ENCODE measurements around the gene TMEM109.

DNA sequence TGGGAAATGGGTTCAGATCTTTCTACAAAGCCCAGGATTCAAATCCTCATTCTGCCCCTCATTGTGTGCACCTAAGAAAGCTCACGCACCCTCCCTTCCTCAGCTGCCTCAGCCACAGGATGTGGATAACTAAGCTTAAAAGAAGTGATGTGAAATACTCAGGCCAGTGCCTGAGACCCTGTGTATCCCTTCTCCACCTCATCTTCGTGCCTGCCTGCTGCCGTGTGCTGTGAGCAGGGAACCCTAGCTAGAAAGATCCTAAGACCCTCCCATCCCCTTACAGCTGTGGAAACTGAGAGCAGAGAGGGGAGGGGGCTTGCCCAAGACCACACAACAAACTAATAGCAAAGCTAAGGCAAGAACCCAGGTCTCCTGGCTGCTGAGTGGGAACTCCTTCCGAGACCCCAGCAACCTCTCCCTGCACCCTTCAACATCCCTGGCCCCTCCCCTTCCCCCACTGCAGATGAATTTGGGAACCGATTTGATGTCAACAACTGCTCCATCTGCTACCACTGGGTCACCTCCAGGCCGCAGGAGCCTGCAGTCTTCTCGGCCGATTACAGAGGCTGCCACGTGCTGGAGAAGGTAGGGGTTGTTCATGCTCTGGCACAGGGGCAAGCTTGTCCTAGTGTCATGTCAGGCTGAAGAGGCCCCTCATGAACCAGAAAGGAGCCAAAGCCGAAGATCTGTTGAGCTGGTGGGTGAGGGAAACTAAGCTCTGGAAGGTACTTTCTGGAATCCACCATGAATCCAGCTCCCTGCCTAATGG lies 45.1 kb upstream of the TMEM109 start:
- TF ChIP-seq EZH2 (IDR thresholded peaks at IDR 0.05; ENCODE audit: borderline replicate concordance, low read length): no peak
- TF ChIP-seq, protein P1, sequence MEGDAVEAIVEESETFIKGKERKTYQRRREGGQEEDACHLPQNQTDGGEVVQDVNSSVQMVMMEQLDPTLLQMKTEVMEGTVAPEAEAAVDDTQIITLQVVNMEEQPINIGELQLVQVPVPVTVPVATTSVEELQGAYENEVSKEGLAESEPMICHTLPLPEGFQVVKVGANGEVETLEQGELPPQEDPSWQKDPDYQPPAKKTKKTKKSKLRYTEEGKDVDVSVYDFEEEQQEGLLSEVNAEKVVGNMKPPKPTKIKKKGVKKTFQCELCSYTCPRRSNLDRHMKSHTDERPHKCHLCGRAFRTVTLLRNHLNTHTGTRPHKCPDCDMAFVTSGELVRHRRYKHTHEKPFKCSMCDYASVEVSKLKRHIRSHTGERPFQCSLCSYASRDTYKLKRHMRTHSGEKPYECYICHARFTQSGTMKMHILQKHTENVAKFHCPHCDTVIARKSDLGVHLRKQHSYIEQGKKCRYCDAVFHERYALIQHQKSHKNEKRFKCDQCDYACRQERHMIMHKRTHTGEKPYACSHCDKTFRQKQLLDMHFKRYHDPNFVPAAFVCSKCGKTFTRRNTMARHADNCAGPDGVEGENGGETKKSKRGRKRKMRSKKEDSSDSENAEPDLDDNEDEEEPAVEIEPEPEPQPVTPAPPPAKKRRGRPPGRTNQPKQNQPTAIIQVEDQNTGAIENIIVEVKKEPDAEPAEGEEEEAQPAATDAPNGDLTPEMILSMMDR (conservative IDR thresholded peaks at IDR 0.05 in 1 of 2, IDR thresholded peaks at IDR 0.05 in 1 of 2; ENCODE audit: extremely low read depth in 1 of 2, insufficient read depth in 1 of 2, low read depth in 1 of 2, low read length in 2 of 2): no peak
